Liver (tissue), 9 donors: ENCODE results near the gene GRK7. TPM values are rescaled to one million over a fixed set of nuclear protein-coding genes. Genes with fewer than 3 reads are reported as not detected.

Experiments
- DNase-seq: peaks from one replicate; pipeline ENCODE4 v3.0.0-alpha.2; 2017; ENCODE audit warnings: low spot score
- H3K27ac ChIP-seq, 2 donors: one replicate each; pipeline ENCODE4 v1.7.0; 2013; ENCODE audit warnings: inconsistent platforms in 2 of 2, low read length in 2 of 2, control low read depth in 1 of 2, low read depth in 1 of 2, mild to moderate bottlenecking in 1 of 2
- H3K27me3 ChIP-seq, 4 donors: one replicate each; pipeline versions ENCODE4 v1.6.1 to v1.7.0; 2013; ENCODE audit warnings: low read length in 3 of 4, inconsistent platforms in 1 of 4, mild to moderate bottlenecking in 1 of 4, moderate library complexity in 1 of 4; ENCODE audit not compliant: control insufficient read depth in 4 of 4, insufficient read depth in 4 of 4
- H3K36me3 ChIP-seq, 4 donors: one replicate each; pipeline versions ENCODE4 v1.6.1 to v1.7.0; 2013; ENCODE audit warnings: low read length in 3 of 4, mild to moderate bottlenecking in 3 of 4, low read depth in 1 of 4, moderate library complexity in 1 of 4; ENCODE audit not compliant: control insufficient read depth in 4 of 4, insufficient read depth in 3 of 4
- H3K4me1 ChIP-seq, 4 donors: one replicate each; pipeline versions ENCODE4 v1.6.1 to v1.7.0; 2013; ENCODE audit warnings: low read length in 3 of 4, mild to moderate bottlenecking in 3 of 4, moderate library complexity in 1 of 4; ENCODE audit not compliant: control insufficient read depth in 4 of 4, insufficient read depth in 4 of 4
- H3K4me3 ChIP-seq, 3 donors: one replicate each; pipeline versions ENCODE4 v1.6.1 to v1.7.0; 2013; ENCODE audit warnings: low read length in 3 of 3, control low read depth in 1 of 3, low read depth in 1 of 3, mild to moderate bottlenecking in 1 of 3
- H3K9ac ChIP-seq, 2 donors: one replicate each; pipeline ENCODE4 v1.7.0; 2013; ENCODE audit warnings: low read length in 2 of 2, mild to moderate bottlenecking in 2 of 2, moderate library complexity in 2 of 2, control low read depth in 1 of 2, low read depth in 1 of 2
- H3K9me3 ChIP-seq, 4 donors: one replicate each; pipeline versions ENCODE4 v1.6.1 to v1.7.0; 2013; ENCODE audit warnings: low read length in 3 of 4; ENCODE audit not compliant: control insufficient read depth in 4 of 4
- EGR1 ChIP-seq, 2 donors: IDR thresholded peaks; 2 replicates each; pipeline ENCODE4 v1.6.1; 2016 to 2018; ENCODE audit warnings: antibody characterized with exemption in 2 of 2, low read depth in 2 of 2
- FOXA2 ChIP-seq: IDR thresholded peaks from 2 replicates; pipeline ENCODE4 v1.6.1; 2016; ENCODE audit warnings: antibody characterized with exemption
- GABPA ChIP-seq, 2 donors: IDR thresholded peaks in 1 of 2; conservative IDR thresholded peaks in 1 of 2; 2 replicates each; pipeline ENCODE4 v1.6.1; 2016; ENCODE audit warnings: antibody characterized with exemption in 2 of 2, mild to moderate bottlenecking in 1 of 2, moderate library complexity in 1 of 2
- HNF4A ChIP-seq, 2 donors: conservative IDR thresholded peaks; 2 replicates each; pipeline ENCODE4 v1.6.1; 2016; ENCODE audit warnings: antibody characterized with exemption in 2 of 2, mild to moderate bottlenecking in 2 of 2
- JUND ChIP-seq, 2 donors: IDR thresholded peaks; 2 replicates each; pipeline ENCODE4 v1.6.1; 2016; ENCODE audit warnings: antibody characterized with exemption in 2 of 2
- NR2F2 ChIP-seq: IDR thresholded peaks from 2 replicates; pipeline ENCODE4 v1.6.1; 2016; ENCODE audit warnings: antibody characterized with exemption
- RAD21 ChIP-seq, 2 donors: IDR thresholded peaks; 2 replicates each; pipeline ENCODE4 v1.6.1; 2016; ENCODE audit warnings: antibody characterized with exemption in 2 of 2, mild to moderate bottlenecking in 2 of 2
- RXRA ChIP-seq, 2 donors: IDR thresholded peaks; 2 replicates each; pipeline ENCODE4 v1.6.1; 2017 to 2018; ENCODE audit warnings: antibody characterized with exemption in 2 of 2, mild to moderate bottlenecking in 1 of 2
- SP1 ChIP-seq: IDR thresholded peaks from 2 replicates; pipeline ENCODE4 v1.6.1; 2018; ENCODE audit warnings: antibody characterized with exemption, mild to moderate bottlenecking
- TAF1 ChIP-seq: conservative IDR thresholded peaks from 2 replicates; pipeline ENCODE4 v1.6.1; 2016; ENCODE audit warnings: antibody characterized with exemption, mild to moderate bottlenecking
- WGBS: extraction: QIAGEN DNeasy Blood & Tissue Kit; methylation state at CpG from one replicate; pipeline ENCODE4 v1.1.7; 2013; 5-methylcytosine and 5-hydroxymethylcytosine counted together
- polyA plus RNA-seq, 2 donors: library from polyadenylated mRNA; stranded (reverse) in 1 of 2; unstranded in 1 of 2; fragments of 200-250 nt in 1 of 2; fragments of >200 nt in 1 of 2; fragmentation: Nextera tagmentation in 1 of 2; extraction: Ambion mirVana in 1 of 2; gene quantifications; one replicate each; pipeline versions ENCODE4 v1.2.1 to v1.2.3, GENCODE V29; 2013 to 2015
- total RNA-seq, 2 donors: library from RNA; depleted of rRNA; stranded (reverse); fragments of >200 nt; gene quantifications; one replicate each; pipeline ENCODE4 v1.2.3, GENCODE V29; 2014
- TF ChIP-seq, protein P1 (sequence below): IDR thresholded peaks from 2 replicates; pipeline ENCODE4 v1.6.1; 2016; ENCODE audit warnings: antibody characterized with exemption
- TF ChIP-seq, protein P2 (sequence below): IDR thresholded peaks from 2 replicates; pipeline ENCODE4 v1.6.1; 2016; ENCODE audit warnings: antibody characterized with exemption, mild to moderate bottlenecking
- TF ChIP-seq, protein P3 (sequence below): IDR thresholded peaks from 2 replicates; pipeline ENCODE4 v1.6.1; 2016; ENCODE audit warnings: antibody characterized with exemption
- TF ChIP-seq, protein P4 (sequence below): fragments of 150-350 bp; IDR thresholded peaks from 2 replicates; pipeline ENCODE4 v1.5.1; 2017; ENCODE audit warnings: improper control_type of control experiment, low read depth, low read length; ENCODE audit not compliant: missing input control
- TF ChIP-seq, protein P5 (sequence below): IDR thresholded peaks from 2 replicates; pipeline ENCODE4 v1.6.1; 2016; ENCODE audit warnings: antibody characterized with exemption
- donor health status: healthy.
- donor health status: healthy.
- donor health status: healthy.
- donor health status: healthy.
- donor health status: healthy.

Gene GRK7
- total and polyA plus RNA-seq, 4 donors = 0.08 TPM; not detected in 3

DNA sequence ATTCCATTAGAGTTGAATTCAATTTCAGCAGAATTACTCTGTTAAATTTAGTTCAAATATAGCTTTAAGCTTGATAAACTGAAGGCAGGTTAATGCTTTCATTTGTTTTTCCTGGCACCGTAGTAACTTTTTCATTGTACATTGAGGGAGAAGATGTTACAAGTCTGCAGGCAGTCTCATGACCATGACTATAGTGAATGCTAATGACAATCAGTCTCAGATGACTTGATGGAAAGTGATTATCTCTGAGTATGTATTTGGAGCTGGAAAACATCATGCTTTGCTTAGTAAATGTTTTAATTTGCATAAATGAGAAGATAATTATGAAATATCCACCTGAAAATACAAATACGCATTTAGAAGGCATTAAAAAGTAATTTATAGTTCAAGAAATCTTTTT, 41.1 kb upstream of the GRK7 start:
- no peak overlapping the region for H3K9ac ChIP-seq
- H3K9me3 ChIP-seq = no peaks in the 10 kb centered on the region
- H3K27me3 ChIP-seq = no peaks in the 10 kb centered on the region
- H3K27ac ChIP-seq = no peak overlapping the region
- H3K4me3 ChIP-seq = no peak overlapping the region
- H3K36me3 ChIP-seq = no peaks in the 10 kb centered on the region
- H3K4me1 ChIP-seq = no peaks in the 10 kb centered on the region
- no peak for DNase-seq
- 87% methylated on average over 2 of the region's 2 CpGs for WGBS
- no peak for TF ChIP-seq GABPA (IDR thresholded peaks at IDR 0.05 in 1 of 2, conservative IDR thresholded peaks at IDR 0.05 in 1 of 2)

DNA sequence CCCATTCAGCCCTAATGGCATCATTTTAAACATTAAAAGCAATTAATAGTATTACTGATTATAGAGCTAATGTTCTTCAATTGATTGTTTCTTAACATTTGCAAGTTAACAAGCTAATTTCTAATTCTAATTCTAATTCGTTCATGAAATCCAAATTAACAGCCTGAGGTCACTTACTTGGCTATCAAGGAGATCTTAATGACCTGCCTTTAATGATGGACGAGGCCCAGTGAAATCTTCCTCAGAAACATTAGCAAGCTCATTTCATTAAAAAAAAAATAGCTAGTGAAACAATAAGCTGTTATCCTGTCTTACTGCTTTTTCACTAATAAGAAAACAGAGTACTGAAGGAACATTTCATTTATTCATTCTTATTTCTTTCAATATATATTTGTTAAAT, 40.6 kb upstream of the GRK7 start:
- Histone ChIP-seq H3K27me3 (no peaks in the 10 kb centered on the region), H3K36me3 (no peaks in the 10 kb centered on the region), H3K9ac (no peak overlapping the region), H3K4me3 (no peak overlapping the region), H3K9me3 (no peaks in the 10 kb centered on the region), H3K4me1 (no peaks in the 10 kb centered on the region), H3K27ac (no peak overlapping the region)
- no peak for DNase-seq
- WGBS = 85% methylated on average over 2 of the region's 2 CpGs
- TF ChIP-seq TAF1 = no peak
- no peak for TF ChIP-seq NR2F2
- no peak for TF ChIP-seq JUND (IDR thresholded peaks at IDR 0.05)
- TF ChIP-seq, protein P1, sequence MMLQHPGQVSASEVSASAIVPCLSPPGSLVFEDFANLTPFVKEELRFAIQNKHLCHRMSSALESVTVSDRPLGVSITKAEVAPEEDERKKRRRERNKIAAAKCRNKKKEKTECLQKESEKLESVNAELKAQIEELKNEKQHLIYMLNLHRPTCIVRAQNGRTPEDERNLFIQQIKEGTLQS = no peak
- TF ChIP-seq FOXA2 = no peak
- TF ChIP-seq RXRA (IDR thresholded peaks at IDR 0.05) = no peak
- TF ChIP-seq, protein P2, sequence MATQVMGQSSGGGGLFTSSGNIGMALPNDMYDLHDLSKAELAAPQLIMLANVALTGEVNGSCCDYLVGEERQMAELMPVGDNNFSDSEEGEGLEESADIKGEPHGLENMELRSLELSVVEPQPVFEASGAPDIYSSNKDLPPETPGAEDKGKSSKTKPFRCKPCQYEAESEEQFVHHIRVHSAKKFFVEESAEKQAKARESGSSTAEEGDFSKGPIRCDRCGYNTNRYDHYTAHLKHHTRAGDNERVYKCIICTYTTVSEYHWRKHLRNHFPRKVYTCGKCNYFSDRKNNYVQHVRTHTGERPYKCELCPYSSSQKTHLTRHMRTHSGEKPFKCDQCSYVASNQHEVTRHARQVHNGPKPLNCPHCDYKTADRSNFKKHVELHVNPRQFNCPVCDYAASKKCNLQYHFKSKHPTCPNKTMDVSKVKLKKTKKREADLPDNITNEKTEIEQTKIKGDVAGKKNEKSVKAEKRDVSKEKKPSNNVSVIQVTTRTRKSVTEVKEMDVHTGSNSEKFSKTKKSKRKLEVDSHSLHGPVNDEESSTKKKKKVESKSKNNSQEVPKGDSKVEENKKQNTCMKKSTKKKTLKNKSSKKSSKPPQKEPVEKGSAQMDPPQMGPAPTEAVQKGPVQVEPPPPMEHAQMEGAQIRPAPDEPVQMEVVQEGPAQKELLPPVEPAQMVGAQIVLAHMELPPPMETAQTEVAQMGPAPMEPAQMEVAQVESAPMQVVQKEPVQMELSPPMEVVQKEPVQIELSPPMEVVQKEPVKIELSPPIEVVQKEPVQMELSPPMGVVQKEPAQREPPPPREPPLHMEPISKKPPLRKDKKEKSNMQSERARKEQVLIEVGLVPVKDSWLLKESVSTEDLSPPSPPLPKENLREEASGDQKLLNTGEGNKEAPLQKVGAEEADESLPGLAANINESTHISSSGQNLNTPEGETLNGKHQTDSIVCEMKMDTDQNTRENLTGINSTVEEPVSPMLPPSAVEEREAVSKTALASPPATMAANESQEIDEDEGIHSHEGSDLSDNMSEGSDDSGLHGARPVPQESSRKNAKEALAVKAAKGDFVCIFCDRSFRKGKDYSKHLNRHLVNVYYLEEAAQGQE = no peak
- TF ChIP-seq HNF4A (conservative IDR thresholded peaks at IDR 0.05) = no peak
- TF ChIP-seq SP1 = no peak
- no peak for TF ChIP-seq GABPA (IDR thresholded peaks at IDR 0.05 in 1 of 2, conservative IDR thresholded peaks at IDR 0.05 in 1 of 2)
- TF ChIP-seq EGR1 (IDR thresholded peaks at IDR 0.05; ENCODE audit: low read depth in 2 of 2) = no peak
- TF ChIP-seq RAD21 (IDR thresholded peaks at IDR 0.05) = no peak
- TF ChIP-seq, protein P3, sequence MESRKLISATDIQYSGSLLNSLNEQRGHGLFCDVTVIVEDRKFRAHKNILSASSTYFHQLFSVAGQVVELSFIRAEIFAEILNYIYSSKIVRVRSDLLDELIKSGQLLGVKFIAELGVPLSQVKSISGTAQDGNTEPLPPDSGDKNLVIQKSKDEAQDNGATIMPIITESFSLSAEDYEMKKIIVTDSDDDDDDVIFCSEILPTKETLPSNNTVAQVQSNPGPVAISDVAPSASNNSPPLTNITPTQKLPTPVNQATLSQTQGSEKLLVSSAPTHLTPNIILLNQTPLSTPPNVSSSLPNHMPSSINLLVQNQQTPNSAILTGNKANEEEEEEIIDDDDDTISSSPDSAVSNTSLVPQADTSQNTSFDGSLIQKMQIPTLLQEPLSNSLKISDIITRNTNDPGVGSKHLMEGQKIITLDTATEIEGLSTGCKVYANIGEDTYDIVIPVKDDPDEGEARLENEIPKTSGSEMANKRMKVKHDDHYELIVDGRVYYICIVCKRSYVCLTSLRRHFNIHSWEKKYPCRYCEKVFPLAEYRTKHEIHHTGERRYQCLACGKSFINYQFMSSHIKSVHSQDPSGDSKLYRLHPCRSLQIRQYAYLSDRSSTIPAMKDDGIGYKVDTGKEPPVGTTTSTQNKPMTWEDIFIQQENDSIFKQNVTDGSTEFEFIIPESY = no peak
- TF ChIP-seq, protein P4, sequence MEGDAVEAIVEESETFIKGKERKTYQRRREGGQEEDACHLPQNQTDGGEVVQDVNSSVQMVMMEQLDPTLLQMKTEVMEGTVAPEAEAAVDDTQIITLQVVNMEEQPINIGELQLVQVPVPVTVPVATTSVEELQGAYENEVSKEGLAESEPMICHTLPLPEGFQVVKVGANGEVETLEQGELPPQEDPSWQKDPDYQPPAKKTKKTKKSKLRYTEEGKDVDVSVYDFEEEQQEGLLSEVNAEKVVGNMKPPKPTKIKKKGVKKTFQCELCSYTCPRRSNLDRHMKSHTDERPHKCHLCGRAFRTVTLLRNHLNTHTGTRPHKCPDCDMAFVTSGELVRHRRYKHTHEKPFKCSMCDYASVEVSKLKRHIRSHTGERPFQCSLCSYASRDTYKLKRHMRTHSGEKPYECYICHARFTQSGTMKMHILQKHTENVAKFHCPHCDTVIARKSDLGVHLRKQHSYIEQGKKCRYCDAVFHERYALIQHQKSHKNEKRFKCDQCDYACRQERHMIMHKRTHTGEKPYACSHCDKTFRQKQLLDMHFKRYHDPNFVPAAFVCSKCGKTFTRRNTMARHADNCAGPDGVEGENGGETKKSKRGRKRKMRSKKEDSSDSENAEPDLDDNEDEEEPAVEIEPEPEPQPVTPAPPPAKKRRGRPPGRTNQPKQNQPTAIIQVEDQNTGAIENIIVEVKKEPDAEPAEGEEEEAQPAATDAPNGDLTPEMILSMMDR = no peak
- TF ChIP-seq, protein P5, sequence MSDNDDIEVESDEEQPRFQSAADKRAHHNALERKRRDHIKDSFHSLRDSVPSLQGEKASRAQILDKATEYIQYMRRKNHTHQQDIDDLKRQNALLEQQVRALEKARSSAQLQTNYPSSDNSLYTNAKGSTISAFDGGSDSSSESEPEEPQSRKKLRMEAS = no peak
